Lung (tissue), 16 donors: ENCODE data around the gene SNTG2. TPM values are rescaled to one million over a fixed set of nuclear protein-coding genes. Genes with fewer than 3 reads are reported as not detected.
A peak's percentile ranks its signal among the peaks of the same experiment; 100 is the strongest.

ENCODE experiments used
- ATAC-seq: fragments of 200-7000 bp; cut with Tn5 transposase; one replicate; pipeline ENCODE4 v1.9.1; 2020; ENCODE audit warnings: moderate number of reproducible peaks; ENCODE audit not compliant: insufficient read depth, low FRiP score
- DNase-seq, 3 donors: peaks; one replicate each; pipeline ENCODE4 v3.0.0-alpha.2; 2013 to 2017
- H3K27ac ChIP-seq, 2 donors: one replicate each; pipeline ENCODE4 v1.5.1; 2013; ENCODE audit warnings: mild to moderate bottlenecking in 2 of 2, moderate library complexity in 2 of 2, control low read depth in 1 of 2, inconsistent platforms in 1 of 2, low read depth in 1 of 2, low read length in 1 of 2
- H3K27me3 ChIP-seq, 3 donors: one replicate each; pipeline ENCODE4 v1.5.1; 2013; ENCODE audit warnings: low read length in 2 of 3; ENCODE audit not compliant: control insufficient read depth in 3 of 3, insufficient read depth in 3 of 3
- H3K36me3 ChIP-seq, 4 donors: one replicate each; pipeline ENCODE4 v1.5.1; 2013; ENCODE audit warnings: low read length in 4 of 4, mild to moderate bottlenecking in 1 of 4, moderate library complexity in 1 of 4; ENCODE audit not compliant: control insufficient read depth in 4 of 4, insufficient read depth in 4 of 4
- H3K4me1 ChIP-seq, 5 donors: one replicate each; pipeline ENCODE4 v1.5.1; 2013; ENCODE audit warnings: low read length in 5 of 5, mild to moderate bottlenecking in 2 of 5, moderate library complexity in 1 of 5; ENCODE audit not compliant: control insufficient read depth in 5 of 5, insufficient read depth in 5 of 5
- H3K4me3 ChIP-seq: one replicate; pipeline ENCODE4 v1.5.1; 2013; ENCODE audit warnings: mild to moderate bottlenecking, control low read depth, moderate library complexity
- H3K9ac ChIP-seq, 2 donors: one replicate each; pipeline ENCODE4 v1.5.1; 2013; ENCODE audit warnings: low read length in 2 of 2, control low read depth in 1 of 2; ENCODE audit not compliant: insufficient read depth in 1 of 2
- H3K9me3 ChIP-seq, 4 donors: one replicate each; pipeline ENCODE4 v1.5.1; 2013; ENCODE audit warnings: low read length in 3 of 4, mild to moderate bottlenecking in 1 of 4, moderate library complexity in 1 of 4; ENCODE audit not compliant: control insufficient read depth in 4 of 4, insufficient read depth in 3 of 4
- WGBS, 2 donors: extraction: QIAGEN DNeasy Blood & Tissue Kit; methylation state at CpG; one replicate each; pipeline ENCODE4 v1.1.7; 2013; 5-methylcytosine and 5-hydroxymethylcytosine counted together
- long read RNA-seq, 5 donors: transcript quantifications; one replicate each; lab custom pipeline, GENCODE V29; 2026
- polyA plus RNA-seq, 2 donors: library from polyadenylated mRNA; stranded (reverse); fragments of 200-250 nt; gene quantifications; one replicate each; pipeline ENCODE4 v1.2.1, GENCODE V29; 2013
- total RNA-seq, 2 donors: library from RNA; depleted of rRNA in 1 of 2; stranded (reverse); fragments of >200 nt in 1 of 2; gene quantifications; one replicate each; pipeline ENCODE4 v1.2.1, GENCODE V29; 2014 to 2021
- TF ChIP-seq, protein P1 (sequence below): IDR thresholded peaks from 2 replicates; pipeline ENCODE4 v1.5.1; 2012; ENCODE audit warnings: mild to moderate bottlenecking; ENCODE audit errors: control extremely low read depth, extremely low read depth
- donor health status: control.
- donor health status: control.
- donor health status: Bipolar disorder and iron deficiency.
- donor health status: healthy.
- donor health status: DM: yes; HTN: yes; CAD: no.

The SNTG2 gene
- total RNA-seq = 1 to 10 TPM; 1.6 to 1.8 TPM
- under 1 TPM; 0.31 to 0.83 TPM for polyA plus RNA-seq
- long read RNA-seq, donor 1 = 0 reads
- long read RNA-seq, donor 2 = 0 reads
- long read RNA-seq, donor 3 = 0 reads
- long read RNA-seq, donor 4 = 0 reads
- long read RNA-seq, donor 5 = 0 reads

DNA sequence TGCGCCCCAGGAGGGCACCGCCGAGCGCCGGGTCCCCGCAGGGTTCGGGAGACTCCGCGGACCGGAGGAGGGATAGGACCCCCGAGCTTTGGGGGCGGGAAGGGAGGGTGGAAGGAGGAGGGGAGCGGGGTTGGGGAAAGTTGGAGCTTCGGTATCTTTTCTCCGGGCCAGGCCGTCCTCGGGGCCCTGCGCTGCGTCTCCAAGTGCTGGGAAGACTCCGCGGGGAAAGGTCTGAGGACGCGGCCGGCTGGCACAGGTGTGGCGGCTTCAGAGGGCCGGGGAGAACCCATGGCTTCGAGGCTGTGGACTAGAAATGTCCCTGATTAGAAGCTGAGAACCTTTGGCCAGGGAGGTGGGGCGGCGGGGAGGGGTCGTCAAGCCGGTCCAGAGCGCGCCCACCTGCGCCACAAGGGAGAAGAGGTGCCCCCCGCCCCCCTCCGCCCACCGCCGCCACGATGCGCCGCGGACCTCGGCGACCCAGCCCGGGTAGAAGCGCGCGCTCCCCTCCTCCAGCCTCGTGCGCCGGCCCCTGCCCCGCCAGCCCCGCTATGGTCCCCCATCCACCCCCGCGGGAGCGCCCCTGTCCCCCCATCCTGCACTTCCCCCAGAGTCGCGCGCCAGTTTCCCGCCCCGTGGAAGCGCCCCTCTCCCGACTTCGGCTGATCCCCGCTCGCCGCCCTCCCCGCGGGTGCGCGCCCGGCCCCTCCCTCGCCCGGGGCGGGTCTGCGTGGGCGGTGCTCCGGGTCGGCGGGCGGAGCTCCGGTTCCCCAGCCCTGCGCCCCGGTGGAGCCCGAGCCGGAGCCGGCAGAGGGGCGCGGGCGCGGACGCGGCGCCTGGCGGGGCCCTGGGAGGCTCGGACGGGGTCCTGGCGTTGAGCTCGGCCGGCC is at the start of gene SNTG2:
Gene SNTG2, plus strand, starts transcription at position 770 of the 887 bp plus-strand sequence. CDS start 148 bp downstream, outside the sequence.
- 0 to 2% methylated on average over 75 to 100 of the region's 100 CpGs for WGBS, 2 donors
- Histone ChIP-seq H3K36me3 (no peaks in the 10 kb centered on the region), H3K27me3 (peaks cover 5 to 69% (median 60%) of the 10 kb centered on the region in 3 donors), H3K9me3 (peaks cover 0 to 2% (median 0%) of the 10 kb centered on the region in 4 donors), H3K27ac (no peak within 1 kb of the TSS), H3K4me3 (peak within 1 kb of the TSS; percentile 39), H3K4me1 (peaks cover 0 to 4% (median 0%) of the 10 kb centered on the region in 5 donors), H3K9ac (no peak within 1 kb of the TSS)
- DNase-seq (peak; percentile 26 to 52 (median 42)), ATAC-seq (peak; percentile 76)
- TF ChIP-seq, protein P1, sequence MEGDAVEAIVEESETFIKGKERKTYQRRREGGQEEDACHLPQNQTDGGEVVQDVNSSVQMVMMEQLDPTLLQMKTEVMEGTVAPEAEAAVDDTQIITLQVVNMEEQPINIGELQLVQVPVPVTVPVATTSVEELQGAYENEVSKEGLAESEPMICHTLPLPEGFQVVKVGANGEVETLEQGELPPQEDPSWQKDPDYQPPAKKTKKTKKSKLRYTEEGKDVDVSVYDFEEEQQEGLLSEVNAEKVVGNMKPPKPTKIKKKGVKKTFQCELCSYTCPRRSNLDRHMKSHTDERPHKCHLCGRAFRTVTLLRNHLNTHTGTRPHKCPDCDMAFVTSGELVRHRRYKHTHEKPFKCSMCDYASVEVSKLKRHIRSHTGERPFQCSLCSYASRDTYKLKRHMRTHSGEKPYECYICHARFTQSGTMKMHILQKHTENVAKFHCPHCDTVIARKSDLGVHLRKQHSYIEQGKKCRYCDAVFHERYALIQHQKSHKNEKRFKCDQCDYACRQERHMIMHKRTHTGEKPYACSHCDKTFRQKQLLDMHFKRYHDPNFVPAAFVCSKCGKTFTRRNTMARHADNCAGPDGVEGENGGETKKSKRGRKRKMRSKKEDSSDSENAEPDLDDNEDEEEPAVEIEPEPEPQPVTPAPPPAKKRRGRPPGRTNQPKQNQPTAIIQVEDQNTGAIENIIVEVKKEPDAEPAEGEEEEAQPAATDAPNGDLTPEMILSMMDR = no peak

- 65 to 66% methylated on average over 1 of the region's 1 CpG for WGBS, 2 donors
- H3K9ac ChIP-seq = no peak overlapping the region
- TF ChIP-seq, protein P1 = no peak
- H3K27ac ChIP-seq = no peak overlapping the region
- no peak overlapping the region for H3K4me3 ChIP-seq
- no peaks in the 10 kb centered on the region for H3K36me3 ChIP-seq
- H3K9me3 ChIP-seq = peaks cover 0 to 6% (median 0%) of the 10 kb centered on the region in 4 donors
- ATAC-seq (no peak), DNase-seq (no peak)
- H3K4me1 ChIP-seq = no peaks in the 10 kb centered on the region
- no peaks in the 10 kb centered on the region for H3K27me3 ChIP-seq
Measured at GRCh38 chr2:902584-902983, 48.1 kb upstream of the SNTG2 start.

DNA sequence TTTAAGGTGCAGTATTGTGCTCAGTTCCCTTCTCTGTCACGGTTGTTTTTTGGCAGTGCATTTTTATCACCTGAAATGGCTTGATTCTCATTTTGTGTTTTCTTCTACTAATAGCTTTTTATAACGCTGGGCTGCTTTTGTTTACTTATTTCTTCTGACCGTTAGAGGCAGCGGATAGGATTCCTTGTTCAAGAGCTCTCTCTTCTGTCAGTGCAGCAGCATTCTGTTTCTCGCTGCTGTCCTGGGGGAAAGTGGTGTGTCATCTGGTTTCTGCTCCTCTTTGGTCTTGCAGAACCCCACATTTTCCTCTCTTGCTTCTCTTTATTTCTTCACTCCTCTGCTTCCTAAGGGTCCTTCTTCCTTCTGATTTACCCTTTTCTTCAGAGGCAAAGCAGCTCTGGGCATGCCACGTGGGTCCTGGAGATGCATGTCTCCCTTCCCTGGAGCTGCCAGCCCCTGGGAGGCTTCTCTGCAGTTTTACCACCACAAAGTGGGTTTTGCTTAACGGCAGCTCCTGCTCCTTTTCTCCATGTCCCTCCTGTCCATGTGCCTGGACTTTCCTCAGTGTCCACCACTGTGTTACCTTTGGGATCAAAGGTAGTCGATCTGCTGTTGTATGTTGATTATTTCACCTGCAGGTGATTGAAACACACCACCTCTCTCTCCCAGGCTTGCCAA is 47.3 kb upstream of the SNTG2 start:
- no peak overlapping the region for H3K4me3 ChIP-seq
- no peak overlapping the region for H3K27ac ChIP-seq
- DNase-seq (peak in 1 of 3 donors; percentile 43), ATAC-seq (no peak)
- H3K9me3 ChIP-seq = peaks cover 0 to 4% (median 0%) of the 10 kb centered on the region in 4 donors
- no peaks in the 10 kb centered on the region for H3K4me1 ChIP-seq
- H3K9ac ChIP-seq = no peak overlapping the region
- H3K36me3 ChIP-seq = no peaks in the 10 kb centered on the region
- no peaks in the 10 kb centered on the region for H3K27me3 ChIP-seq
- TF ChIP-seq, protein P1 = no peak
- WGBS, 2 donors = 47 to 52% methylated on average over 8 of the region's 8 CpGs
